HG03354 (cell line): Measurements from ENCODE around the gene HNRNPUL1.
A peak's percentile ranks its signal among the peaks of the same experiment; 100 is the strongest.
"Not testable (repeated sequence)": the region's sequence is repeated elsewhere in the genome, so short reads cannot be mapped to it uniquely, and the experiment has no call there.

ENCODE experiments used
- ATAC-seq: cut with Tn5 transposase; IDR thresholded peaks from one replicate; pipeline ENCODE4 v1.9.1; 2021; ENCODE audit warnings: mild to moderate bottlenecking; ENCODE audit not compliant: unreplicated experiment, poor library complexity, severe bottlenecking

Gene HNRNPUL1

DNA sequence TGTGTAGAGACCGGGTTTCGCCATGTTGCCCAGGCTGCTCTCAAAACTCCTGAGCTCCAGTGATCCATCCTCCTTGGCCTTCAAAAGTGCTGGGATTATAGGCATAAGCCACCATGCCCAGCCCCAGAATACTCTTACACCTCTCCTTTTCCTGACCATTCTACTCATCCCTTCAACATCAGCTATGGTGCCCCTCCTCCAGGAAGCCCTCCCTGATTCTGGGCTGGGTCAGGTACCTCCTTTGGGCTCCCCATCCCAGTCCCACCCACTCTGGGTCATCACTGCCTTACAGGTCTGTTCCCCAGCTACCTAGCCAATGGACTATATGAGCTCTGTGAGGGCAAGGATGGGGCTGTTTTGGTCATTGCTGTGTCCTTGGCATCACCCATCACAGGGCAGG is 80.0 kb downstream of the HNRNPUL1 start:
- ATAC-seq = no peak

DNA sequence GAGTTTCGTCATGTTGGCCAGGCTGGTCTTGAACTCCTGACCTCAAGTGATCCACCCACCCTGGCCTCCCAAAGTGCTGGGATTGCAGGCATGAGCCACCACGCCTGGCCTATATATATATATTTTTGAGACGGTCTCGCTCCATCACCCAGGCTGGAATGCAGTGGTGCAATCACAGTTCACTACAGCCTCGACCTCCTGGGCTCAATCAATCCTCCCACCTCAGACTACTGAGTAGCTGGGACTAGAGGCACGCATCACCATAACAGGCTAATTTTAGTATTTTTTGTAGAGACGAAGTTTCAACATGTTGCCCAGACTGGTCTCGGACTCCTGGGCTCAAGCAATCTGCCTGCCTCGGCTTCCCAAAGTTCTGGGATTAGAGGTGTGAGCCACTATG is 82.7 kb downstream of the HNRNPUL1 start:
- not testable (repeated sequence) for ATAC-seq

GRCh38 chr19:41350735-41351338 is 86.7 kb downstream of the HNRNPUL1 start:
- ATAC-seq = peak; percentile 4

GRCh38 chr19:41351339-41352245 is 87.4 kb downstream of the HNRNPUL1 start:
- ATAC-seq = peak; percentile 37

- ATAC-seq = no peak
Observed at GRCh38 chr19:41352279-41352608, 88.1 kb downstream of the HNRNPUL1 start.

DNA sequence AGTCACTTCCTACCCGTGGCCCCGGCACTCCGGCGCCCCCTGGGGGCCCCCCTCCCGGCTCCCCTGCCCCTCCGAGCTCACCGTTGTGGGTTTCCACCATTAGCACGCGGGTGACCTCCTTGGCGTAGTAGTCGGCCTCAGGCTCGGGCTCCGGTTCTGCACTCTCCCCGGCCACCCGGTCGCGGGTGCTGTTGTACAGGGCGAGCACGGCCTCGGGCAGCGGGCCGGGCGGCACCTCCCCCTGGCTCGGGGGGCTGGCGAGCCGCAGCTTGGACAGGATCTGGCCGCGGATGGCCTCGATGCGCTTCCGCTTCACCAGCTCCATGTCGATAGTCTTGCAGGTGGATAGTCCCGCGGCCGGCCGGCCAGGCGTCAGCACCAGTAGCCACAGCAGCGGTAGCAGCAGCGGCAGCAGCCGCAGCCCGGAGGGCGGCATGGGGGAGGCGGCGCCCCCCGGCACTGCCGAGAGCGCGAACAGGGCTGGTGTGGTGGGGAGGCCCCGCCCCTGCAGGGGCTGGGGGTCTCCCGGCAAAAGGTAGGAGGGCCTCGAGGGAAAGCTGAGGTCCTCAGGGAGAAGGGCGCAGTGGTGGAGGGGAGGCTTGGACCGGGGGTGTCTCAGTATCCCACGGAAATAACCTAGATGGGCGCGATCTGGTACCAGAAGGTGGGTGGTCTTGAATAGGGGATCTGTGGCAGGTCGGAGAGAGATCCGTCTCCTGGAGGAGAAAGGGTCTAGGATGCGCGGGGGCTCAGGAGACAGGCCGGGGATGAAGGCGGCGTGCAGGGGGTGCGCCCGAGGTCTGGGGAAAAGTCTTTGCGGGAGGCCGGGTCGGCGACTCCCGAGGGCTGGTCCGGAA is 88.7 kb downstream of the HNRNPUL1 start:
- ATAC-seq = peak; percentile 28

DNA sequence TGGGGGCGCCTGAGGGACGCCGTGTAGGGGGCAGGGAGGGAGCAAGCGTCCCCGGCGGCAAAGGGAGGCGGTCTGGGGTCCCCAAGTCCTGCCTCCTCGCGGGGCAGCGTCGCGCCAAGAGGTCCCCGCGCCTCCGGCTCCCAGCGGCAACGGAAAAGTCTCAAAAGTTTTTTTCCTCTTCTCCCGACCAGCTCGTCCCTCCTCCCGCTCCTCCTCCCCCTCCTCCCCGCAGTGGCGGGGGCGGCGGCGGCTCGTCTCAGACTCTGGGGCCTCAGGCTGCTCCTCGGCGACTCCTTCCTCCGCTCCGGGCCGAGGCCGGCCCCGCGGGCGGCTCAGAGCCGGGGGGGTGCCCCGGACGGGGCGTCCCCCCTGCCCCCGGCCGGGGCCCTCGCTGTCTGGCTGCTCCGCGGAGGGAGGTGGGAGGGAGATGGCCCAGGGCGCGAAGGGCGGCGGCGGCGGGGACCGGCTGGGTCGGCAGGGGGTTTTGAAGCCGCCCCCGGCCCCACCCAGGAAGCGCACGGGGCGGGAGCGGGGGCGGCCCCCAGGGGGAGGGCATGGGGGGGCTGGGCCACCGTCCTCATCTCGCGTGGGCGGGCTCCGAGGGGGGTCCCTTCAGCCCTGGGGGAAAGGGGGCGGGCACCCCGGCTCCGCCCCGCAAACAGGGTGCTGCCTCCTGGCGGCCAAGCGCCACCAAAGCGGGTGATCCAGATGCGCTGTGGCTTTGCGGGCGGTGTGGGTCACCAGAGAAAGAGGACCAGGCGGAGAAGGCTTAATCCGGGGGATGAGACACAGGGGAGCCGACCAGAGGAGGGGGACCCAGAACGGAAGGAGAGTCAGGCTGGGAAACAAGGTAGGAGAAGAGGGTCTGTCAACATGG is 89.5 kb downstream of the HNRNPUL1 start, which contains the start of gene TGFB1:
Gene TGFB1, minus strand, starts transcription at position 457 of the 877 bp plus-strand sequence. CDS start 878 bp downstream, outside the sequence.
- peak; percentile 49 for ATAC-seq

DNA sequence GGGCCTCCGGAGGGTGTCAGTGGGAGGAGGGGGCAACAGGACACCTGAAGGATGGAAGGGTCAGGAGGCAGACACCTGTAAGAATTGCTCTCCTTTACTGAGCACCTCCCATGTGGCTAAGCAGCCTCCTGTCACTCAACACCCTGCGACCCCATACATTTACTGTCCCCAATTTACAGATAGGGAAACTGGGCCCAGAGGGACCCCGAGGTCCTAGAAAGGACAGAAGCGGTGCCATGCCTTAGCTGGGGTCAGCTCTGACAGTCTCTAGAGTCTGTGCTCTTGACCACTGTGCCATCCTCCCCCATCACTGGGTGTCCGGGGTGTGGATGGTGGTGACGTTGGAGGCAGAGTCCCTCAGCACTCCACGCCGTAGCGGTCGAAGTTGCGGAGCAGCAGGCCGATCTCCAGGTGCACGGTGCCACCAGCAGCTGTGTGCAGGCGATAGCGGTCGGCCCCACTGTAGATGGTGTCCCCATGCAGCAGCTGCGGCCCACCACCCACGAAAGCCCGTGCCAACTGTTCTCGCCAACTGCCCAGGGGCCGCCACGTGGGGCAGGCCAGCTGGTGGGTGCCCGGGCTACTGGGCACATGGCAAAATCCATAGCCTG is 90.3 kb downstream of the HNRNPUL1 start:
- ATAC-seq = no peak

- no peak for ATAC-seq
Observed at GRCh38 chr19:41355035-41355434, 90.9 kb downstream of the HNRNPUL1 start.

- ATAC-seq = no peak
Observed at GRCh38 chr19:41355802-41356201, 91.6 kb downstream of the HNRNPUL1 start.

- no peak for ATAC-seq
Observed at GRCh38 chr19:41356984-41357739, 93.0 kb downstream of the HNRNPUL1 start.
